NOMO-1 treated with DMSO at 0.1 percent for 48 hours (cell line): ENCODE measurements around the gene BICDL2.

Experiments
- DNase-seq: peaks from one replicate; lab custom pipeline; 2025; ENCODE audit not compliant: unreplicated experiment; lab: John Stamatoyannopoulos, UW

Gene BICDL2

GRCh38 chr16:3049921-3050481 is 13.3 kb upstream of the BICDL2 start:
- DNase-seq, result no peak

- DNase-seq, result no peak
These were observed 10.6 kb upstream of the BICDL2 start for GRCh38 chr16:3047387-3047720.

- no peak for DNase-seq
These were observed 10.1 kb upstream of the BICDL2 start for GRCh38 chr16:3046641-3047386.

GRCh38 chr16:3045758-3046640 is 9.3 kb upstream of the BICDL2 start, which contains the start of gene MMP25:
Gene MMP25, plus strand, starts transcription at chr16:3046561. Its CDS starts 357 bp downstream, at chr16:3046918.
- DNase-seq, result peak; percentile 39

- no peak for DNase-seq
These were observed 8.0 kb upstream of the BICDL2 start for GRCh38 chr16:3044708-3045107.

- DNase-seq, result no peak
These were observed 5.6 kb upstream of the BICDL2 start for GRCh38 chr16:3042376-3042775.

- DNase-seq, result no peak
These were observed 2.2 kb upstream of the BICDL2 start for GRCh38 chr16:3038896-3039295.

GRCh38 chr16:3038256-3038655 is 1.5 kb upstream of the BICDL2 start:
- DNase-seq, result no peak

- no peak for DNase-seq
These were observed 595 bp downstream of the BICDL2 start for GRCh38 chr16:3035972-3036725.

- no peak for DNase-seq
These were observed 1.3 kb downstream of the BICDL2 start for GRCh38 chr16:3035289-3035971.

- no peak for DNase-seq
These were observed 4.1 kb downstream of the BICDL2 start for GRCh38 chr16:3032624-3033023.

- DNase-seq, result no peak
These were observed 6.2 kb downstream of the BICDL2 start for GRCh38 chr16:3030222-3031212.

- peak; percentile 16 for DNase-seq
These were observed 7.1 kb downstream of the BICDL2 start for GRCh38 chr16:3029491-3030221.

GRCh38 chr16:3028716-3029319 is 7.9 kb downstream of the BICDL2 start:
- DNase-seq, result no peak

- peak; percentile 48 for DNase-seq
These were observed 8.6 kb downstream of the BICDL2 start for GRCh38 chr16:3027983-3028715.

GRCh38 chr16:3027489-3027795 is 9.3 kb downstream of the BICDL2 start:
- no peak for DNase-seq

- no peak for DNase-seq
These were observed 9.9 kb downstream of the BICDL2 start for GRCh38 chr16:3026609-3027488.
